ENCODE results near the gene FRY.

DNA sequence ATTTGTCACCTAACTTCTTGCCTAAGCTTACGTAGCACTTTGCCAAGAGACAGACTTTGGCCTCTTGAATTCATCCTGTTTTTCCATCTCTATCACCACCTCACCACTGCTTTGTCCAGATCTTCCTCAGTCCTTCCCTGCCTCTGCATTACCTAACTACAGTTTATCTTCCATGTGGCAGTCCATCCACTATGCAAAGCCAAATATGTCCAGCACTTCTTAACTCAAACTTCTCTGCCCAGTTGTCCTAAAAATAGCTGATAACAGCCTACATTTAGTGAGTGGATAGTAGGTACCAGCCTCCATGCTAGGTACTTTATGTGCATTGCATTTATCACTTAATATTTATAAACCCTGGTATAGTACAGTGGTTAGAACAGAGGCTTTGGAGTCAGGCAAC lies 172.2 kb downstream of the FRY start:
- TF ChIP-seq TP53 (CRISPR knock-in tag; IDR thresholded peaks at IDR 0.05) = no peak
- no peak for TF ChIP-seq ZNF532 (CRISPR knock-in tag; IDR thresholded peaks at IDR 0.05; ENCODE audit: borderline replicate concordance)
- TF ChIP-seq ATF2 (CRISPR knock-in tag; IDR thresholded peaks at IDR 0.05; ENCODE audit: borderline replicate concordance, low read depth) = no peak
- no peak for TF ChIP-seq NR2C2 (CRISPR knock-in tag; IDR thresholded peaks at IDR 0.05)
- TF ChIP-seq USF2 (CRISPR knock-in tag; IDR thresholded peaks at IDR 0.05) = no peak
- TF ChIP-seq ZNF121 (CRISPR knock-in tag; IDR thresholded peaks at IDR 0.05) = no peak
- TF ChIP-seq, protein P1, sequence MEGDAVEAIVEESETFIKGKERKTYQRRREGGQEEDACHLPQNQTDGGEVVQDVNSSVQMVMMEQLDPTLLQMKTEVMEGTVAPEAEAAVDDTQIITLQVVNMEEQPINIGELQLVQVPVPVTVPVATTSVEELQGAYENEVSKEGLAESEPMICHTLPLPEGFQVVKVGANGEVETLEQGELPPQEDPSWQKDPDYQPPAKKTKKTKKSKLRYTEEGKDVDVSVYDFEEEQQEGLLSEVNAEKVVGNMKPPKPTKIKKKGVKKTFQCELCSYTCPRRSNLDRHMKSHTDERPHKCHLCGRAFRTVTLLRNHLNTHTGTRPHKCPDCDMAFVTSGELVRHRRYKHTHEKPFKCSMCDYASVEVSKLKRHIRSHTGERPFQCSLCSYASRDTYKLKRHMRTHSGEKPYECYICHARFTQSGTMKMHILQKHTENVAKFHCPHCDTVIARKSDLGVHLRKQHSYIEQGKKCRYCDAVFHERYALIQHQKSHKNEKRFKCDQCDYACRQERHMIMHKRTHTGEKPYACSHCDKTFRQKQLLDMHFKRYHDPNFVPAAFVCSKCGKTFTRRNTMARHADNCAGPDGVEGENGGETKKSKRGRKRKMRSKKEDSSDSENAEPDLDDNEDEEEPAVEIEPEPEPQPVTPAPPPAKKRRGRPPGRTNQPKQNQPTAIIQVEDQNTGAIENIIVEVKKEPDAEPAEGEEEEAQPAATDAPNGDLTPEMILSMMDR (IDR thresholded peaks at IDR 0.05) = no peak

Measured in WTC11 (cell line).